H9 (cell line): ENCODE data around the gene OLA1. TPM values are rescaled to one million over a fixed set of nuclear protein-coding genes. Genes with fewer than 3 reads are reported as not detected.

ENCODE experiments used
- DNase-seq: peaks from one replicate; pipeline ENCODE4 v3.0.0-alpha.2; 2017
- H2AFZ ChIP-seq: one replicate; pipeline ENCODE4 v1.6.1; 2013; ENCODE audit warnings: mild to moderate bottlenecking, low read length, control low read depth, moderate library complexity
- H2AK5ac ChIP-seq: 2 replicates; pipeline ENCODE4 v1.6.1; 2013; ENCODE audit warnings: low read length, control low read depth, mixed read lengths; ENCODE audit not compliant: insufficient read length
- H2BK120ac ChIP-seq: one replicate; pipeline ENCODE4 v1.6.1; 2013; ENCODE audit warnings: low read depth, mild to moderate bottlenecking, low read length, control low read depth, inconsistent platforms; ENCODE audit not compliant: poor library complexity, severe bottlenecking
- H2BK12ac ChIP-seq: 2 replicates; pipeline ENCODE4 v1.6.1; 2013; ENCODE audit warnings: low read length, control low read depth, mixed read lengths, low read depth; ENCODE audit not compliant: insufficient read length
- H2BK15ac ChIP-seq: 2 replicates; pipeline ENCODE4 v1.6.1; 2013; ENCODE audit warnings: low read depth, low read length, control low read depth
- H2BK20ac ChIP-seq: one replicate; pipeline ENCODE4 v1.6.1; 2013; ENCODE audit warnings: low read depth, mild to moderate bottlenecking, low read length, control low read depth, inconsistent platforms; ENCODE audit not compliant: poor library complexity, severe bottlenecking
- H2BK5ac ChIP-seq: 2 replicates; pipeline ENCODE4 v1.6.1; 2013; ENCODE audit warnings: low read length, control low read depth, mixed read lengths; ENCODE audit not compliant: insufficient read length
- H3K14ac ChIP-seq: 2 replicates; pipeline ENCODE4 v1.6.1; 2013; ENCODE audit warnings: low read length, control low read depth; ENCODE audit not compliant: insufficient read depth
- H3K18ac ChIP-seq: 2 replicates; pipeline ENCODE4 v1.6.1; 2013; ENCODE audit warnings: low read depth, mild to moderate bottlenecking, mixed read lengths, low read length, control low read depth; ENCODE audit not compliant: insufficient read length
- H3K23ac ChIP-seq: 2 replicates; pipeline ENCODE4 v1.6.1; 2013; ENCODE audit warnings: low read length, control low read depth, mixed read lengths, low read depth; ENCODE audit not compliant: insufficient read length
- H3K23me2 ChIP-seq: 2 replicates; pipeline ENCODE4 v1.6.1; 2013; ENCODE audit warnings: low read depth, mild to moderate bottlenecking, mixed read lengths, low read length, control low read depth; ENCODE audit not compliant: insufficient read length, poor library complexity, severe bottlenecking
- H3K27ac ChIP-seq: 2 replicates; pipeline ENCODE4 v1.5.1; 2013; ENCODE audit warnings: low read length, control low read depth, mixed read lengths, low read depth; ENCODE audit not compliant: insufficient read length
- H3K27me3 ChIP-seq: 2 replicates; pipeline ENCODE4 v1.6.1; 2013; ENCODE audit warnings: low read length, control low read depth, inconsistent platforms; ENCODE audit not compliant: insufficient read depth
- H3K4ac ChIP-seq: 2 replicates; pipeline ENCODE4 v1.6.1; 2013; ENCODE audit warnings: low read depth, mild to moderate bottlenecking, control low read depth, inconsistent platforms, low read length, moderate library complexity
- H3K4me1 ChIP-seq: 2 replicates; pipeline ENCODE4 v1.6.1; 2013; ENCODE audit warnings: low read length, control low read depth, inconsistent platforms; ENCODE audit not compliant: insufficient read depth
- H3K4me2 ChIP-seq: 2 replicates; pipeline ENCODE4 v1.6.1; 2013; ENCODE audit warnings: low read length, control low read depth, mixed read lengths; ENCODE audit not compliant: insufficient read length, insufficient read depth
- H3K56ac ChIP-seq: 2 replicates; pipeline ENCODE4 v1.6.1; 2013; ENCODE audit warnings: low read depth, mild to moderate bottlenecking, mixed read lengths, low read length, control low read depth; ENCODE audit not compliant: insufficient read length
- H3K79me1 ChIP-seq: 2 replicates; pipeline ENCODE4 v1.6.1; 2013; ENCODE audit warnings: low read depth, mild to moderate bottlenecking, moderate library complexity, low read length, control low read depth, inconsistent platforms; ENCODE audit not compliant: insufficient read depth, poor library complexity, severe bottlenecking
- H3K79me2 ChIP-seq: 2 replicates; pipeline ENCODE4 v1.6.1; 2013; ENCODE audit warnings: low read length, control low read depth, inconsistent platforms; ENCODE audit not compliant: insufficient read depth
- H3K9ac ChIP-seq: 2 replicates; pipeline ENCODE4 v1.6.1; 2013; ENCODE audit warnings: low read length, control low read depth, mixed read lengths; ENCODE audit not compliant: insufficient read length; ENCODE audit errors: extremely low read depth
- H3K9me3 ChIP-seq: one replicate; pipeline ENCODE4 v1.6.1; 2013; ENCODE audit warnings: low read depth, low read length, inconsistent platforms; ENCODE audit not compliant: control insufficient read depth
- H3T11ph ChIP-seq: one replicate; pipeline ENCODE4 v1.6.1; 2013; ENCODE audit warnings: mild to moderate bottlenecking, low read length, control low read depth, inconsistent platforms
- H4K20me1 ChIP-seq: one replicate; pipeline ENCODE4 v1.6.1; 2013; ENCODE audit not compliant: control insufficient read depth, insufficient read length, insufficient read depth
- H4K5ac ChIP-seq: 2 replicates; pipeline ENCODE4 v1.6.1; 2013; ENCODE audit warnings: low read depth, mild to moderate bottlenecking, mixed read lengths, low read length, control low read depth; ENCODE audit not compliant: insufficient read length
- H4K8ac ChIP-seq: replicated peaks from 2 replicates; pipeline ENCODE4 v1.6.1; 2013; ENCODE audit warnings: low read length, control low read depth, mixed read lengths, low read depth; ENCODE audit not compliant: insufficient read length
- H4K91ac ChIP-seq: 2 replicates; pipeline ENCODE4 v1.6.1; 2013; ENCODE audit warnings: low read depth, mild to moderate bottlenecking, moderate library complexity, mixed read lengths, low read length, control low read depth; ENCODE audit not compliant: insufficient read length
- H3K27ac Mint-ChIP-seq, 3 experiments: 2 replicates in 2 of 3; 3 replicates in 1 of 3; pipeline ENCODE4 v1.8.0; 2020 to 2021; ENCODE audit warnings: mixed read lengths in 3 of 3, mild to moderate bottlenecking in 1 of 3, moderate library complexity in 1 of 3
- H3K27me3 Mint-ChIP-seq: 2 replicates; pipeline ENCODE4 v1.8.0; 2021; ENCODE audit warnings: low read depth, mild to moderate bottlenecking, moderate library complexity, mixed read lengths
- H3K36me3 Mint-ChIP-seq, 3 experiments: 2 replicates in 2 of 3; 3 replicates in 1 of 3; pipeline ENCODE4 v1.8.0; 2020 to 2021; ENCODE audit warnings: low read depth in 3 of 3, mixed read lengths in 3 of 3; ENCODE audit not compliant: insufficient read depth in 1 of 3
- H3K4me1 Mint-ChIP-seq, 2 experiments: 2 replicates each; pipeline ENCODE4 v1.8.0; 2020; ENCODE audit warnings: mixed read lengths in 2 of 2
- H3K4me3 Mint-ChIP-seq, 2 experiments: 2 replicates in 1 of 2; 3 replicates in 1 of 2; pipeline ENCODE4 v1.8.0; 2020 to 2021; ENCODE audit warnings: mild to moderate bottlenecking in 2 of 2, mixed read lengths in 2 of 2, moderate library complexity in 1 of 2
- H3K9me3 Mint-ChIP-seq, 2 experiments: 2 replicates in 1 of 2; 3 replicates in 1 of 2; pipeline ENCODE4 v1.8.0; 2020; ENCODE audit warnings: mild to moderate bottlenecking in 2 of 2, mixed read lengths in 2 of 2, moderate library complexity in 1 of 2
- CTCF ChIP-seq: fragments of 200-600 bp; sonication (generic); conservative IDR thresholded peaks from 3 replicates; pipeline ENCODE4 v1.8.0; 2021; ENCODE audit warnings: antibody characterized with exemption, mild to moderate bottlenecking
- WGBS: extraction: QIAGEN DNeasy Blood & Tissue Kit; methylation state at CpG from one replicate; pipeline ENCODE4 v1.1.7; 2013; ENCODE audit warnings: missing lambda C conversion rate, low lambda C conversion rate, mixed read lengths; ENCODE audit not compliant: insufficient read length; ENCODE audit errors: extremely low coverage; 5-methylcytosine and 5-hydroxymethylcytosine counted together
- total RNA-seq: library from RNA; stranded (reverse); gene quantifications from 2 replicates; pipeline ENCODE4 v1.2.1, GENCODE V29; 2021

The OLA1 gene
- total RNA-seq, 1 experiment from 2014 or later, result 133 TPM

DNA sequence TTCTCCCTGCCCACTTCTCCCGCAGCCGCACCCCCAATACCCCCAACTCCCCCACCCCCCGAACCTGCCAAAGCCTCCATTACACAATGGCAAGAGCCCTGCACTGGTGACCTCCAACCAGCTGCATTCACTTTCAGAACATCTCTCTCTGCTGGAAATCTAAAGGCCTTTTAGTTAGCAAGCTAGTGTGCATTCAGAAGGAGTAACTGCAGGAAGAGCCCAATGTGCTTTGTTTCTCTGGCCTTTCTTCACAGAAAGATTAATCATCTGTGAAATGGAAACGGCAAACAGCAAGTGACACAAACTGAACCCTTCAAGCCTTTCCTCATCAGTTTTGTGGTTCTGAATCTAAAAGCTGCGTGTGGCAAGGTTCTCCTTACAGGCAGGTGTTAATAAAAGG is 124.2 kb downstream of the OLA1 start:
- Histone ChIP-seq H3K14ac (no peak overlapping the region), H3K9ac (no peak overlapping the region), H2BK20ac (no peak overlapping the region), H2BK5ac (no peak overlapping the region), H4K91ac (no peak overlapping the region), H2BK15ac (no peak overlapping the region), H2AFZ (no peak overlapping the region), H3K23ac (no peak overlapping the region), H3K27me3 (no peaks in the 10 kb centered on the region), H3K18ac (no peak overlapping the region), H4K8ac (no peak overlapping the region), H2BK12ac (no peak overlapping the region), H2BK120ac (no peak overlapping the region), H3K56ac (no peak overlapping the region), H3K27ac (peak overlapping the region; percentile 76), H3K79me2 (no peaks in the 10 kb centered on the region), H2AK5ac (no peak overlapping the region), H3K79me1 (no peaks in the 10 kb centered on the region), H3T11ph (no peak overlapping the region), H3K9me3 (no peaks in the 10 kb centered on the region), H3K23me2 (no peaks in the 10 kb centered on the region), H3K4ac (no peak overlapping the region), H4K20me1 (no peaks in the 10 kb centered on the region), H3K4me2 (peak overlapping the region; percentile 20), H3K4me1 (peaks cover 7% of the 10 kb centered on the region; the same call in 1 of the 2 replicates), H4K5ac (no peak overlapping the region)
- no peak for TF ChIP-seq CTCF
- no peaks in the 10 kb centered on the region for H3K27me3 Mint-ChIP-seq
- H3K9me3 Mint-ChIP-seq, result no peaks in the 10 kb centered on the region
- DNase-seq, result peak; percentile 43
- H3K4me3 Mint-ChIP-seq, result peak overlapping the region; percentile 37 to 66
- no CpG with 5 or more reads among the region's 5 CpGs for WGBS
- peaks cover 60 to 69% of the 10 kb centered on the region in 2 experiments for H3K4me1 Mint-ChIP-seq
- H3K36me3 Mint-ChIP-seq, result peaks cover 0 to 4% (median 3%) of the 10 kb centered on the region in 3 experiments; a peak in 3 of 7 replicates
- peak overlapping the region; percentile 93 to 96 (median 95) for H3K27ac Mint-ChIP-seq
